GM21786 (cell line): ENCODE data around the gene MAP1A.

Experiments
- ATAC-seq: cut with Tn5 transposase; IDR thresholded peaks from one replicate; pipeline ENCODE4 v1.9.1; 2021; ENCODE audit not compliant: unreplicated experiment

MAP1A gene

GRCh38 chr15:43510200-43511011 lies 7.0 kb upstream of the MAP1A start:
- peak; percentile 97 for ATAC-seq

GRCh38 chr15:43511012-43511885 lies 6.2 kb upstream of the MAP1A start:
- ATAC-seq, result no peak

- ATAC-seq, result no peak
Measured at GRCh38 chr15:43513550-43513949, 3.9 kb upstream of the MAP1A start.

DNA sequence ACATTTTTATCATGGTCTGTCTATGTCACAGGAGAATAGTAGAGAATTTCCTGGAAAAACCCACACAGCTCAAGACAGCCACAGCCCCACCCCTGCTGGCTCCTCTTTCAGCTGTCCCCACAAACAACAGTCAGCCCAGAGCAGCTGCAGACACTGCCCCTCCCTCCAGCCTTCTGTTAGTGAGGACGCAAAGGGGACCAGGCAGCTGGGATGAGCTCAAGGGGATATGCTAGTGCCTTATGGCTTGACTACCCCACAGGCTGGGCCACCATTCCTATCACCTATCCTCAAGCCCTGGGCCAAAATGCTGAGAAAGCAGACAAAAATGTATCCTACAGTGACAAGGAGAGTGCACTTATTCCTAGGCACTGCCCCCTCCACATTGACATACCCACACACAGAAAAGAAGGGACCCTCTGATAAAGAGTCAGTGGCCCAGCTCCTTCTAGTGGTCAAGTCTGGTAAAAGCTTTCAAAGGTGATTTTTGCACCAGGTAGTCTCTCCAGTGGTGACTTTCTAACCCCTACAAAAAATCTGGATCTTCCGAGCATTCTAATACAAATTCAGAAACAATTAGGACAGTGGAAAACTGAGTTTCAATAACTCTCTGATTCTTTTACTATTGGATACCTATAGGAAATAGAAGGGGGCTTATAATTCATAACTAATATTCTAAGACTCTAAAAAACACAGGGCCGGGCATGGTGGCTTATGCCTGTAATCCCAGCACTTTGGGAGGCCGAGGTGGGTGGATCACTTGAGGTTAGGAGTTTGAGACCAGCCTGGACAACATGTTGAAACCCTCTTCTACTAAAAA lies 3.0 kb upstream of the MAP1A start:
- ATAC-seq, result no peak

GRCh38 chr15:43515741-43516140 lies 1.7 kb upstream of the MAP1A start:
- no peak for ATAC-seq

DNA sequence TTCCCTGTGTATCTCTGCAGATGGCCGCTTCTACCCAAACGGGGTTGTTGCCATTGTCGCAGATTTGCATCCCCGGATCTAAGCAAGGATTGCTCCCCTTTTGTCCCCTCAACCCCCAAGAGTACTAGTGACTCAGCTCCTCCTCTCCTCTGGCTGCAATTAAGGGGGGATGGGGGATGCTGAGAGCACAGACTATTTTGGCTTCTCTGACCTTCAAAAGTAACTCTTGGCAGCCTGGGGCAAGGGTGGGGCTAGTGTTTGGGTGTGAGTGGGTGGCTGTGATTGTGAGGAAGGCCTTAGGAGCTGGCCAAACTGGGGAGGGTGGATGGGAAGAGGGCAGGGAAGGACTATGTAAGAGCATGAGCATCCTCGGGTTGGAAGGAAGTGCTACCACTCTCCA lies 1.2 kb upstream of the MAP1A start:
- ATAC-seq, result no peak

DNA sequence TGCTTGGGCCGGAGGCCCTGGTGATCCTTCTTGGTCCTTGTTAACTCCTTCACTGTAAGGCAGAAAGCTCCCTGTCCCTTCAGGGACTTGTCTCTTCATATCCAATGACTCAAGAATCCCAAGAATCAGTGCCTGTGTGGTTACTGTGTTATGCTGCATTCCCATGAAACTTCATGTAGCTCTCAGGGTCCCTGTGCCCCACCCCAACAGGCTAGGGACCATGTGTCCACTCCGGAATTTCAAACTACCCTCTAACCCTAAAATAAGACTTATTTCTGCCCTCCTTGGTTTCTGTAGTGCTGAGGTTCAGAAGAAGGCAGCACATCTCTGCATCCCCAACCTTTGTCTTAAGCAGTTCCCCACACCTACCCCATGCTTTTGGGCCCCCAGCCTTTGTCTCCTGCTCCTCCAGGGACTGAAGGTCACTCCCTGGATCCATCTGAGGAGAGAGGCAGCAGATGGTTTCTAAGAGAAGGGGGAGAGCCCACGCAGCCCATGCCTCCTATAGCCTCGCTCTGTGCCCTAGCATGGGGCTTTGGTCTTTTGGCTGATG lies 531 bp upstream of the MAP1A start:
- no peak for ATAC-seq

GRCh38 chr15:43518197-43518761 lies 871 bp downstream of the MAP1A start:
- ATAC-seq, result no peak

- ATAC-seq, result no peak
Measured at GRCh38 chr15:43519196-43519595, 1.8 kb downstream of the MAP1A start.

DNA sequence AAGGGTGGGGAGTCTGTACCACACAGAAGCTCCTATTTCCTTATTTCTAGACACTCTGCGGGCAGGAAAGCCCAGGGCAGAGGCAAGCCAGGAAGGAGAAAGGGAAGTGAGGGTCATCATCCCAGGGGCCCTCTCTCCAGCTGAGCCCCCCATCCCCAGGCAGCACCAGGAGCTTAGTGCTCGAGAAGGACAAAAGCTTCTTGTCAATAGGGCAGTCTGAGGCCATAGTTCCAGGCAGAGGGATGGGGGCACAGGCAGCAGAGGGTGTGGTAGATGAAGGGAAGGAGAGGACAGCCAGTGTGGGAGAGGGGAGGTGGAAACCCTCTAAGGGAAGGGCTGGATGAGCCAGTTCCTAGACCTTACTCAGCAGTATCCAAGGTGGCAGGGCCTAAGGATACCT lies 2.7 kb downstream of the MAP1A start:
- no peak for ATAC-seq

DNA sequence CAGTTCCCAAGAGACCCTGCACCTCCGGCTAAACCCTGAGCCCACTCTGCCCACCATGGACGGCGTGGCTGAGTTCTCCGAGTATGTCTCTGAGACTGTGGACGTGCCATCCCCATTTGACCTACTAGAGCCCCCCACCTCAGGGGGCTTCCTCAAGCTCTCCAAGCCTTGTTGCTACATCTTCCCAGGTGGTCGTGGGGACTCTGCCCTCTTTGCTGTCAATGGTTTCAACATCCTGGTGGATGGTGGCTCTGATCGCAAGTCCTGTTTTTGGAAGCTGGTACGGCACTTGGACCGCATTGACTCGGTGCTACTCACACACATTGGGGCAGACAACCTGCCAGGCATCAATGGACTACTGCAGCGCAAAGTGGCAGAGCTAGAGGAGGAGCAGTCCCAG lies 4.0 kb downstream of the MAP1A start:
- no peak for ATAC-seq

GRCh38 chr15:43522247-43522646 lies 4.8 kb downstream of the MAP1A start:
- no peak for ATAC-seq

DNA sequence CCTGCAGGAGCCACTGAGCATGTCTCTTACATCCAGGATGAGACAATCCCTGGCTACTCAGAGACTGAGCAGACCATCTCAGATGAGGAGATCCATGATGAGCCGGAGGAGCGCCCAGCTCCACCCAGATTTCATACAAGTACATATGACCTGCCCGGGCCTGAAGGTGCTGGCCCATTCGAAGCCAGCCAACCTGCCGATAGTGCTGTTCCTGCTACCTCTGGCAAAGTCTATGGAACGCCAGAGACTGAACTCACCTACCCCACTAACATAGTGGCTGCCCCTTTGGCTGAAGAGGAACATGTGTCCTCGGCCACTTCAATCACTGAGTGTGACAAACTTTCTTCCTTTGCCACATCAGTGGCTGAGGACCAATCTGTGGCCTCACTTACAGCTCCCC lies 6.2 kb downstream of the MAP1A start:
- ATAC-seq, result no peak

GRCh38 chr15:43524254-43524845 lies 6.9 kb downstream of the MAP1A start:
- ATAC-seq, result no peak

GRCh38 chr15:43525131-43525530 lies 7.7 kb downstream of the MAP1A start:
- no peak for ATAC-seq

DNA sequence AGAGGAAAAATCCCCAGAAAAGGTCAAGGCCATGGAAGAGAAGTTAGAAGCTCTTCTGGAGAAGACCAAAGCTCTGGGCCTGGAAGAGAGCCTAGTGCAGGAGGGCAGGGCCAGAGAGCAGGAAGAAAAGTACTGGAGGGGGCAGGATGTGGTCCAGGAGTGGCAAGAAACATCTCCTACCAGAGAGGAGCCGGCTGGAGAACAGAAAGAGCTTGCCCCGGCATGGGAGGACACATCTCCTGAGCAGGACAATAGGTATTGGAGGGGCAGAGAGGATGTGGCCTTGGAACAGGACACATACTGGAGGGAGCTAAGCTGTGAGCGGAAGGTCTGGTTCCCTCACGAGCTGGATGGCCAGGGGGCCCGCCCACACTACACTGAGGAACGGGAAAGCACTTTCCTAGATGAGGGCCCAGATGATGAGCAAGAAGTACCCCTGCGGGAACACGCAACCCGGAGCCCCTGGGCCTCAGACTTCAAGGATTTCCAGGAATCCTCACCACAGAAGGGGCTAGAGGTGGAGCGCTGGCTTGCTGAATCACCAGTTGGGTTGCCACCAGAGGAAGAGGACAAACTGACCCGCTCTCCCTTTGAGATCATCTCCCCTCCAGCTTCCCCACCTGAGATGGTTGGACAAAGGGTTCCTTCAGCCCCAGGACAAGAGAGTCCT lies 9.0 kb downstream of the MAP1A start:
- no peak for ATAC-seq

DNA sequence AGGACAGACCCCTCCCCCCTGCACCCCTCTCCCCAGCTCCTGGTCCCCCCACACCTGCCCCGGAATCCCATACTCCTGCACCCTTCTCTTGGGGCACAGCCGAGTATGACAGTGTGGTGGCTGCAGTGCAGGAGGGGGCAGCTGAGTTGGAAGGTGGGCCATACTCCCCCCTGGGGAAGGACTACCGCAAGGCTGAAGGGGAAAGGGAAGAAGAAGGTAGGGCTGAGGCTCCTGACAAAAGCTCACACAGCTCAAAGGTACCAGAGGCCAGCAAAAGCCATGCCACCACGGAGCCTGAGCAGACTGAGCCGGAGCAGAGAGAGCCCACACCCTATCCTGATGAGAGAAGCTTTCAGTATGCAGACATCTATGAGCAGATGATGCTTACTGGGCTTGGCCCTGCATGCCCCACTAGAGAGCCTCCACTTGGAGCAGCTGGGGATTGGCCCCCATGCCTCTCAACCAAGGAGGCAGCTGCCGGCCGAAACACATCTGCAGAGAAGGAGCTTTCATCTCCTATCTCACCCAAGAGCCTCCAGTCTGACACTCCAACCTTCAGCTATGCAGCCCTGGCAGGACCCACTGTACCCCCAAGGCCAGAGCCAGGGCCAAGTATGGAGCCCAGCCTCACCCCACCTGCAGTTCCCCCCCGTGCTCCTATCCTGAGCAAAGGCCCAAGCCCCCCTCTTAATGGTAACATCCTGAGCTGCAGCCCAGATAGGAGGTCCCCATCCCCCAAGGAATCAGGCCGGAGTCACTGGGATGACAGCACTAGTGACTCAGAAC lies 9.8 kb downstream of the MAP1A start:
- no peak for ATAC-seq

GRCh38 chr15:43527802-43528541 lies 10.6 kb downstream of the MAP1A start:
- no peak for ATAC-seq
